Peyer's patch (tissue), 4 donors: Measurements from ENCODE around the gene DVL1. TPM values are rescaled to one million over a fixed set of nuclear protein-coding genes. Genes with fewer than 3 reads are reported as not detected.
A peak's percentile ranks its signal among the peaks of the same experiment; 100 is the strongest.

Source experiments
- DNase-seq, 3 donors: peaks; one replicate each; pipeline ENCODE4 v3.0.0-alpha.2; 2017 to 2019
- H3K27ac ChIP-seq, 4 donors: fragments of 200-600 bp; sonication (generic); one replicate each; pipeline ENCODE4 v1.5.1; 2016 to 2019
- H3K27me3 ChIP-seq, 2 donors: fragments of 200-600 bp; sonication (generic); one replicate each; pipeline ENCODE4 v1.5.1; 2019
- H3K36me3 ChIP-seq, 3 donors: fragments of 200-600 bp; sonication (generic); one replicate each; pipeline ENCODE4 v1.5.1; 2016 to 2019
- H3K4me1 ChIP-seq, 4 donors: fragments of 200-600 bp; sonication (generic); one replicate each; pipeline ENCODE4 v1.5.1; 2016 to 2019
- H3K4me3 ChIP-seq, 4 donors: fragments of 200-600 bp; sonication (generic); 1 replicate in 3 of 4; 2 replicates in 1 of 4; pipeline ENCODE4 v1.5.1; 2016 to 2019; ENCODE audit warnings: mild to moderate bottlenecking in 1 of 4
- H3K9me3 ChIP-seq, 4 donors: fragments of 200-600 bp; sonication (generic); one replicate each; pipeline ENCODE4 v1.5.1; 2016 to 2019; ENCODE audit warnings: mild to moderate bottlenecking in 1 of 4
- CTCF ChIP-seq, 6 experiments: fragments of 450-650 bp in 4 of 6; fragments of 200-600 bp in 2 of 6; sonication (generic) in 1 of 6; IDR thresholded peaks; one replicate each; pipeline ENCODE4 v1.5.1; 2017 to 2019; ENCODE audit warnings: antibody characterized with exemption in 6 of 6, mild to moderate bottlenecking in 3 of 6, moderate library complexity in 1 of 6
- POLR2A ChIP-seq, 2 donors: fragments of 450-650 bp; IDR thresholded peaks; one replicate each; pipeline ENCODE4 v1.5.1; 2017; ENCODE audit warnings: antibody characterized with exemption in 2 of 2, mild to moderate bottlenecking in 2 of 2, moderate library complexity in 2 of 2
- total RNA-seq, 4 donors: library from RNA; depleted of rRNA; stranded (reverse); fragments of >200 nt; gene quantifications; one replicate each; pipeline ENCODE4 v1.1.0, GENCODE V29; 2016

The DVL1 gene
- total RNA-seq, 4 donors from 2014 or later = 76.0 to 196 (median 164) TPM

DNA sequence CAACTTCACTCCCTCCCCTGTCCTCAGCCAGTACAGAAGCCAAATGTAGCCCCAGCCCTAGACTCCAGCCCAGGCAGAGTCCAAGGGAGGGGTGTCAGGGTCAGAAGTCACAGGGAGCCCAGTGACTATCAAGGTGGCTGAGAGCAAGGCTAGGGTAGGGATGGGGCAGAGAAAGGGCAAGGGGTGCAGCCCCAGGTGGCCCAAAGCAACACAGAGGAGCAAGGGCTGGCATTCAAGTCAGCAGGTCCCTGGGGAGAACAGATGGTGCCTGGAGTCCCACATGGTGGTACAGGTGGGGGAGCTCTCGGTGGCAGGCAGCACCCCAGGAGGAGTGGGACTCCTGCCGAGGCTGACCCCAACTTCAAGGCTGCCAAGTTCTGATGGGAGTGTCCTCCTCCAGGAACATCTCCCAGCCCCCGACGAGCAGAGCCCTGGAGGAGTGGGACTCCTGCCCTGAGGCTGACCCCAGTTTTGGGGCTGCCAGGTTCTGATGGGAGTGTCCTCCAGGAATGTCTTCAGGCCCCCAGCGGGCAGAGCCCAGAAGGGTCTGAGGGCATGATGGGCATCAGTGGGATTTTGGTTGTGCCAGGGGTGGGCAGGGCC is 3.7 kb upstream of the DVL1 start:
- Histone ChIP-seq H3K36me3 (peaks cover 0 to 8% (median 0%) of the 10 kb centered on the region in 3 donors), H3K4me1 (peaks cover 2 to 61% (median 24%) of the 10 kb centered on the region in 4 donors), H3K27me3 (peaks cover 0 to 10% of the 10 kb centered on the region in 2 donors), H3K27ac (peak overlapping the region in 1 of 4 donors; percentile 39), H3K9me3 (no peaks in the 10 kb centered on the region), H3K4me3 (no peak overlapping the region)
- DNase-seq = no peak
- no peak for TF ChIP-seq CTCF (IDR thresholded peaks at IDR 0.05)
- TF ChIP-seq POLR2A (IDR thresholded peaks at IDR 0.05) = no peak

DNA sequence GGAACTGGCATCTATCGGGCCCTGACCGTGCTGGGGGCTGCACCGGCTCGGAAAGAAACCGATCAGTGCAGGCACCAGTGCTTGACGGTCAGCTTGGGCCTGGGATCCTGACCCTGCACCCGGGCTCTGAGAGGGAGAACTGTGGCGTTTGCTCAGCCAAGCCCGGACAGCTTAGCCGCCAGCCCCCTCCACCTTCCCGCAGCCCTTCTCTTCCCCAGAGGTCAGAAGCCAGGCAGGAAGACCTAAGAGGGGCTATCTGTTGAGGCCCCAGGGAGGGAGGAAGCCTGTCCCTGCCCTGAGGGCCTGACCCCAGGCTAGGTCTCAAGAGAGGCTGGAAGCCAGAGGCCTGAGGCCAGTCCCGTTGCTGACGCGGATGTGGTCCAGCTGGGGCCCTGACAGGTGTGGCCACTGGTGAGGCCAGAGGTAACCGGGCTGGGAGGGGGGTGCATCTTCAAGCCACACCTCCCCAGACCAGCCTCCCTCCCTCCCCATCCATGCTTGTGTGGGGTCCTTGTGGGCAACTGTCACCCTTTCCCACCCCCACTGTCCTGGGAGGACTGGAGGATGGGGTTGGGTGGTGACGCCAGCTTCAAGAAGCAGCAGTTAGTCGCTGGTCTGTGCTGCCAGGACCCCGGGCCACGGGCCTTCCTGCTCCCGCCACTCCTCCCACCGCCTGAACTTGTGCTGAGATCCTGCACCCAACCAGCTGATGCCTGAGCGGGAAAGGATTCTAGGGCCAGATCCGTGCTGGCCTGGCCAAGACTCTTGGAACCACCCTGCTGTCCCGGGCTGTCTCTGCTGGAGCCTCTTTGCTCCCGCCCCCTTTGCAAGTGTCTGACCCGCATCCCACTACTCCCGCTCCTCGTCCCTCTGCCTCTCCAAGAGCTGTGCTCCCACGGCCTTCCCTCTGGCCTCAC is 2.6 kb upstream of the DVL1 start:
- peaks cover 0 to 8% (median 0%) of the 10 kb centered on the region in 3 donors for H3K36me3 ChIP-seq
- H3K27me3 ChIP-seq = peaks cover 0 to 10% of the 10 kb centered on the region in 2 donors
- peak overlapping the region in 3 of 4 donors; percentile 12 to 53 (median 52) for H3K27ac ChIP-seq
- no peak for DNase-seq
- no peak overlapping the region for H3K4me3 ChIP-seq
- TF ChIP-seq CTCF (IDR thresholded peaks at IDR 0.05) = no peak
- no peak for TF ChIP-seq POLR2A (IDR thresholded peaks at IDR 0.05)
- peaks cover 2 to 71% (median 28%) of the 10 kb centered on the region in 4 donors for H3K4me1 ChIP-seq
- no peaks in the 10 kb centered on the region for H3K9me3 ChIP-seq

- H3K9me3 ChIP-seq = no peaks in the 10 kb centered on the region
- TF ChIP-seq CTCF (IDR thresholded peaks at IDR 0.05) = no peak
- no peak for TF ChIP-seq POLR2A (IDR thresholded peaks at IDR 0.05)
- H3K27ac ChIP-seq = peak overlapping the region; percentile 54 to 92 (median 72)
- peak overlapping the region; percentile 58 to 93 (median 90) for H3K4me3 ChIP-seq
- no peaks in the 10 kb centered on the region for H3K36me3 ChIP-seq
- DNase-seq = no peak
- no peaks in the 10 kb centered on the region for H3K27me3 ChIP-seq
- peaks cover 4 to 70% (median 17%) of the 10 kb centered on the region in 4 donors for H3K4me1 ChIP-seq
Measured at GRCh38 chr1:1348420-1349255, 580 bp downstream of the DVL1 start.

DNA sequence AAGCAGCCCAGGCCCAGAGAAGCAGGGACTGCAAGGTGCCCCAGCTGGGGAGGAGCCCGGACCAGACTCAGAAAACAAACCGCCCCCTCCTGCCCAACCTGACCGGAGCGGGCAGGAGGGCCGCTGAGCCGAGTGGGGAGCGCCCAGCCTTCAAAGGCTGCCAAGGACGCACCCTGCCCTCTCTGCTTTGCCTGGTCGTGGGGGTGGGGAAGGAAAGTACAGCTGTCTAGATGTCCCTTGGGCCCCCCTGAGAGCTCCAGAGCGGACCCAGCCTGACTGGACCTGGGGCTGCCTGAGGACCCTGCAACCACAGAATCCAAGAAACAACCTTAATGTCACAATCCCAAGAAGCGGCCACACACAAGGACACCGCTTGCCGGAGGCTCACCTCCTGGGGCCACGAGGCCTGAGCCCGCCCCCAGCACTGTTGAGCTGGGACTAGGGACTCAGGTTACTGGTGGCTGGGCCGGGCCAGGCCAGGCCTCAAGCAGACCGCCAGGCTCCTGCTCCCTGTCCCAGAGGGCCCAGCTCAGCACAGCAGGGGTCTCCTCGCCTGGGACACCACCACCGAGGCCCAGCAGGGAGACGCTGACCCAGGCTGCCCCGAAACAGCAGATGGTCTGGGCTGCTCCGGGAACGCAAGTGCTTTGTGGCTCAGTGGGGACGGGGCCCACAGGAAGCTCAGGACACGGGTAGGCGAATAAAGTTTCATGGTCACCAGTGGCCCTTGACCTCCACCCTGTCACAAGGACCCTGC is 1.4 kb downstream of the DVL1 start:
- no peaks in the 10 kb centered on the region for H3K27me3 ChIP-seq
- peak overlapping the region; percentile 58 to 93 (median 90) for H3K4me3 ChIP-seq
- H3K4me1 ChIP-seq = peaks cover under 1 to 62% (median 13%) of the 10 kb centered on the region in 4 donors
- peak in 2 of 3 donors; percentile 72 to 81 for DNase-seq
- no peaks in the 10 kb centered on the region for H3K9me3 ChIP-seq
- TF ChIP-seq CTCF (IDR thresholded peaks at IDR 0.05) = no peak
- TF ChIP-seq POLR2A (IDR thresholded peaks at IDR 0.05) = no peak
- peak overlapping the region; percentile 54 to 92 (median 72) for H3K27ac ChIP-seq
- no peaks in the 10 kb centered on the region for H3K36me3 ChIP-seq
